Activated naive CD8-positive, alpha-beta T cell treated with anti-CD3 and anti-CD28 coated beads, Interleukin-2, amount 10 ng/mL, durations not matched to agents 7 days and 5 days (primary cell): ENCODE measurements around the gene TSHZ2. TPM values are rescaled to one million over a fixed set of nuclear protein-coding genes. Genes with fewer than 3 reads are reported as not detected.

Source experiments
- ATAC-seq: fragments of 150-1000 bp; cut with Tn5 transposase; one replicate; pipeline ENCODE4 v1.10.0; 2021; ENCODE audit warnings: low read depth, moderate library complexity
- POLR2A ChIA-PET: fragments of 350-600 bp; sonication (Branson Sonifier 250); formaldehyde crosslinking; loops from one replicate; lab custom pipeline; 2021; ENCODE audit warnings: antibody characterized with exemption; lab: Charles Lee
- DNase-seq: peaks from one replicate; pipeline ENCODE4 v3.0.0; 2021
- H3K27ac Mint-ChIP-seq: one replicate; pipeline ENCODE4 v1.8.0; 2022; ENCODE audit warnings: mild to moderate bottlenecking, mixed read lengths
- H3K27me3 Mint-ChIP-seq: one replicate; pipeline ENCODE4 v1.8.0; 2022; ENCODE audit warnings: mild to moderate bottlenecking, moderate library complexity, mixed read lengths
- H3K36me3 Mint-ChIP-seq: one replicate; pipeline ENCODE4 v1.8.0; 2021; ENCODE audit warnings: mild to moderate bottlenecking, mixed read lengths
- H3K4me1 Mint-ChIP-seq: one replicate; pipeline ENCODE4 v1.8.0; 2021; ENCODE audit warnings: mixed read lengths
- H3K4me3 Mint-ChIP-seq: one replicate; pipeline ENCODE4 v1.8.0; 2022; ENCODE audit warnings: mild to moderate bottlenecking, moderate library complexity, mixed read lengths
- H3K9me3 Mint-ChIP-seq: one replicate; pipeline ENCODE4 v1.8.0; 2021; ENCODE audit warnings: mixed read lengths
- total RNA-seq, 2 experiments: library from RNA; stranded (reverse); gene quantifications; one replicate each; pipeline ENCODE4 v1.2.3, GENCODE V29; 2021

TSHZ2 gene
- total RNA-seq, 2 experiments from 2014 or later, result 0.44 to 0.54 TPM

DNA sequence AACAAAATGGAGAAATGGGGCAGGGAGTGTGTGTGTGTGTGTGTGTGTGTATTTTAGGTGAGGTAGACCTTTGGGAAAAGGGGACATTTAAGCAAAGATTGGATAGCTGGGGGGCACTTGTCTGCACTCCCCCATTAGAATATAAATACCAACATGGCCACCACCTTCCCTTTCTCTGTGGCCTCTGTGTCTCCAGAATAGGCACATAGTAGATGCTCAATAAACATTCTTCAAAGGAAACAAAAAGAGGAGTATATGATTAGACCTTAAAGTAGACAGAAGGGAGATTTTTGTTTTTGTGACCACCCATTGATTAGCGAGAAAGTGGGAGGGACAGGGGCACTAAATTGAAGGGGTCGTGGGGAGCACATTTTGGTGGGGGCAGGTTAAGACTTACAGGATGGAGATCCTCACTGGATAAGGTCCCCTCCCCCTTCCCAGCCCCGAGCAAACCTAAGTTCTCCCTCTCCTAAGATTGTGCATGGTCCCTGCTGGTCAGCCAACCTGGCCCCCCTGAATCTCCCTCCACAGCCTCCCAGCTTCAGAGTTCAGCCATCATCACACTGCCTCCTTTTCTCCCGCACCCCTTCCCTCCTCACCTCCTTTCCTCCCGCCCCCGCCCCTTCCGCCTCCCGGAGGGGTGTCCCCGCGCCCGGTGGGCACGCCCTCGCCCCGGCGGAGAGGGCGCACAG is 514 bp upstream of the TSHZ2 start:
- DNase-seq (no peak), ATAC-seq (peak; percentile 48)
- POLR2A ChIA-PET, result no interaction called here
- Mint-ChIP-seq H3K4me1 (peaks cover 11% of the 10 kb centered on the region), H3K9me3 (no peaks in the 10 kb centered on the region), H3K27ac (no peak overlapping the region), H3K36me3 (peaks cover 2% of the 10 kb centered on the region), H3K27me3 (peaks cover 39% of the 10 kb centered on the region), H3K4me3 (peak overlapping the region; percentile 73)

DNA sequence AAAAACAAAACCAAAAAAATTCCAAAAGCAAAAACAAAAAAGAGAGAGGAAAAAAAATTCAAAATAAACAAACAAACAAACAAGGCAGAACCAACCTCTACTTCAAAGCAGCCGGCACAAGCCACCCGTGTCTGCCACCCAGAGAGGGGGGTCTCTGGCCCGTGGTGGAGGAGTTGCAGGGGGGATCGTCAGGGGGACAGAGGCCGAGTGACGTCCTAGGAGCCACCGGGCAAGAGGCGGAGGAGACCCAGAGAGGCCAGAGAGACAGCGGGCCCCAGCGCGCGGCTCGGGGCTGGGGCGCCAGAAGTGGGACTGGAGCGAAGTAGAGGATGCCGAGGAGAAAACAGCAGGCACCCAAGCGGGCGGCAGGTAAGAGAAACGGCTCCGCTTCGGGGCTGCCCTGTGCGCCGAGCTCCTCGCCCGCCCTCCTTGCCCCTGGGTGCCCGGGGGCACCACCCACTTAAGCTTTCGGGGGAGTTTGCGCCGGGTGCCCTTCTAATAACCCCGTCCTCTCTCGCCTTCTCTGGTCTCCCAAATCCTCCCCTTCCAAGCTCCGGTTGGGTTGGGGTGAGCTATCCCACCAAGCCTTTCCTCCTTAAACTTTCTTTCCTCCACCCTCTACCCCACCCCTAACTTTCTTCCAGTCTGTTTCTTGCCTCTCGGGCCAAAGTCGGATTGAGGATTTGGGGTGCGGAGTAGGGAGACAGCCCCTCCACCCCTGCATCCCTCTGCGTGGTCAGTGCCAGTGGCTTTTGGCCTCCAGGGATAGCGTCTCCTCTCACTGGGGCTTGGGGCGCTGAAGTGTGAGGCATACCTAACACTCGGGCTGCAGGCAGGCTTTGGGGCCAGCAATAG is 1.0 kb downstream of the TSHZ2 start:
- Mint-ChIP-seq H3K27ac (peak overlapping the region; percentile 34), H3K9me3 (no peaks in the 10 kb centered on the region), H3K4me3 (peak overlapping the region; percentile 90), H3K36me3 (no peaks in the 10 kb centered on the region), H3K4me1 (peaks cover 11% of the 10 kb centered on the region), H3K27me3 (peaks cover 39% of the 10 kb centered on the region)
- DNase-seq, result peak; percentile 32
- POLR2A ChIA-PET, result no interaction called here
- peak; percentile 49 for ATAC-seq

DNA sequence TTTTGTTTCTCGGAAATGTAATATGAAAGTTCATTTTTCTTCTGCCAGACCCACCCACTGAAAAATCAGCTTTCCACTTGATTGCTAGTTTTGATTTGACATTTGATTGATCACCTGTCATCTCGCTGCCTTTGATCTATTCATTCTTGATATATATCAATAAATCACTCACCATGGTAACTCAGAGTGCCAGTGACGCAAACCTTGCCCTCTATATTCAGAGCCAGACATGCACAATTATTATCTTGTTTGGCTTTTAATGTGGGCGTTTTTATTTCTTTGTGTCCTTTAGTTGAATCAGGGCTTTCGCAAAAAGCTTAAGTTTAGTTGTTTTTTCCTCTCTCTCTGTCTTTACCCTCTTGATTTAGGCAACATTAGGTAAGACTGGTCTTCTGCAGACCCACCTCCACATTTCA is 2.0 kb downstream of the TSHZ2 start:
- peaks cover 13% of the 10 kb centered on the region for H3K4me1 Mint-ChIP-seq
- H3K27ac Mint-ChIP-seq, result no peak overlapping the region
- ATAC-seq (no peak), DNase-seq (no peak)
- H3K9me3 Mint-ChIP-seq, result no peaks in the 10 kb centered on the region
- H3K4me3 Mint-ChIP-seq, result peak overlapping the region; percentile 12
- H3K36me3 Mint-ChIP-seq, result no peaks in the 10 kb centered on the region
- POLR2A ChIA-PET, result no interaction called here
- peaks cover 39% of the 10 kb centered on the region for H3K27me3 Mint-ChIP-seq

GRCh38 chr20:52975029-52975732 is 3.0 kb downstream of the TSHZ2 start:
- Mint-ChIP-seq H3K27me3 (peaks cover 35% of the 10 kb centered on the region), H3K27ac (no peak overlapping the region), H3K9me3 (no peaks in the 10 kb centered on the region), H3K4me1 (peaks cover 14% of the 10 kb centered on the region), H3K4me3 (no peak overlapping the region), H3K36me3 (no peaks in the 10 kb centered on the region)
- no peak for ATAC-seq
- DNase-seq, result no peak
- POLR2A ChIA-PET, result no interaction called here

DNA sequence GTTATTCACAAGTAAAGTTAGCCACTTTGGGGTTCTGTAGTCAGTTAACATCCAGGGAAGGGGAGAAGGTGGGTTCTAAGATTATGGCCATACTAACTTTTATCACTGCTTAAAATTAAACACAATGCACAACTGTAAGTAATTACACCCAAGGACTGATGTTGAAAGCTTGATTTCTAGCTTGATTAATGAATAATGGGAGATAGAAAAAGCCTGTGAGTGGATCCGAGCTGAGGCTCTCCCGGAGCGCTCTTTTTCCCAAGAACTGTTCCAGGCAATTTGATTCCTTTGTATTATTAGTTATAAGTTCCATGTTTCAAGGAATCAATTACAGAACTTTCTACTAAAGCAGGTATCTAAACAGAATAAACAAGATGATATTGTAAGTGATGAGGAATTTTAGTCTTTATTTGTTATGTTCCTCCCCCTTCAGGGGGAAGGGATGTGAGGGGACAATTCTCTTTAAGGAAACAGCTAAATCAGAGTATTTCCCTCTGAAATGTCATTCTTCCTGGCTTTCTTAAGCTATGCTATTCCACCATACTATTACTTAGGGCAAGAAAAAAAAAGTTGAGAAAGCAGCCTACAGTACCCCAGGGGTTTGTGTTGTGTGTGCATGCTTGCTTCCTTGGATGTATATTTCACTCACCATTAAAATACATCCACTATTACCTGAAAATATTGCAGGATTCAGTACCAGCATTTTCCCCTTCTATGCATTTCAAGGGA is 3.8 kb downstream of the TSHZ2 start:
- POLR2A ChIA-PET, result no interaction called here
- no peak overlapping the region for H3K4me3 Mint-ChIP-seq

DNA sequence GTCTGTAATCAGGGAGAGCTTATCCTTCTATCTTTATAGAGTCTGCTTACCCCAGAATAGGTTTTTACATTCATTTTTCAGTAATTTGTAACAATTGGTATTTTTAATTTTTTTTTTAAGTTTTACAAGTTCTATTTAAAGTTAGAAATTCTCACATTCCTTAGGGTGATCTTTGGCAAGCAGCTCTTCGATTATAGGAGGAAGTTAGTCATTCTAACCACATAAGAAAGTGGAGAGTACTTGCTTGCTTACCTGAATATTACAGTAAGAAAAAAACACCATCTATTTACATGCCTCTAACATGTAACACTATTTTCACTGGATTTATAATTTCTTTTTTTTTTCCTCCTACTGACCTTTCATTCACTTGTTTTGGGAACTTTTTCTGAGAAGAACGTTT is 6.7 kb downstream of the TSHZ2 start:
- peaks cover 3% of the 10 kb centered on the region for H3K4me1 Mint-ChIP-seq
- H3K4me3 Mint-ChIP-seq, result no peak overlapping the region
- H3K27ac Mint-ChIP-seq, result no peak overlapping the region
- no peaks in the 10 kb centered on the region for H3K36me3 Mint-ChIP-seq
- H3K9me3 Mint-ChIP-seq, result no peaks in the 10 kb centered on the region
- DNase-seq (no peak), ATAC-seq (no peak)
- H3K27me3 Mint-ChIP-seq, result peaks cover 6% of the 10 kb centered on the region
- POLR2A ChIA-PET, result no interaction called here

More for the DNA sequence above, 3.8 kb downstream of the TSHZ2 start:
- Mint-ChIP-seq H3K27me3 (peaks cover 31% of the 10 kb centered on the region), H3K4me1 (peaks cover 14% of the 10 kb centered on the region), H3K27ac (no peak overlapping the region), H3K9me3 (no peaks in the 10 kb centered on the region), H3K36me3 (no peaks in the 10 kb centered on the region)
- DNase-seq (no peak), ATAC-seq (no peak)

- no peaks in the 10 kb centered on the region for H3K9me3 Mint-ChIP-seq
- no peak overlapping the region for H3K27ac Mint-ChIP-seq
- H3K36me3 Mint-ChIP-seq, result no peaks in the 10 kb centered on the region
- ATAC-seq (no peak), DNase-seq (no peak)
- no peaks in the 10 kb centered on the region for H3K27me3 Mint-ChIP-seq
- POLR2A ChIA-PET, result no interaction called here
- H3K4me1 Mint-ChIP-seq, result peaks cover 8% of the 10 kb centered on the region
- no peak overlapping the region for H3K4me3 Mint-ChIP-seq
Observed at GRCh38 chr20:52981051-52981450, 8.9 kb downstream of the TSHZ2 start.

GRCh38 chr20:52983726-52984450 is 11.7 kb downstream of the TSHZ2 start:
- ATAC-seq (no peak), DNase-seq (no peak)
- Mint-ChIP-seq H3K27me3 (peaks cover 4% of the 10 kb centered on the region), H3K4me1 (peaks cover 8% of the 10 kb centered on the region), H3K36me3 (no peaks in the 10 kb centered on the region), H3K4me3 (peak overlapping the region; percentile 59), H3K27ac (peak overlapping the region; percentile 40), H3K9me3 (no peaks in the 10 kb centered on the region)
- POLR2A ChIA-PET, result no interaction called here

- Mint-ChIP-seq H3K4me3 (peak overlapping the region; percentile 59), H3K27me3 (peaks cover 4% of the 10 kb centered on the region), H3K36me3 (no peaks in the 10 kb centered on the region), H3K27ac (peak overlapping the region; percentile 40), H3K9me3 (no peaks in the 10 kb centered on the region), H3K4me1 (peaks cover 4% of the 10 kb centered on the region)
- no peak for ATAC-seq
- POLR2A ChIA-PET, result no interaction called here
- no peak for DNase-seq
Observed at GRCh38 chr20:52984451-52984810, 12.3 kb downstream of the TSHZ2 start.

GRCh38 chr20:52985687-52986086 is 13.5 kb downstream of the TSHZ2 start:
- peaks cover 4% of the 10 kb centered on the region for H3K27me3 Mint-ChIP-seq
- POLR2A ChIA-PET, result no interaction called here
- peaks cover 4% of the 10 kb centered on the region for H3K4me1 Mint-ChIP-seq
- no peak overlapping the region for H3K4me3 Mint-ChIP-seq
- no peaks in the 10 kb centered on the region for H3K36me3 Mint-ChIP-seq
- no peaks in the 10 kb centered on the region for H3K9me3 Mint-ChIP-seq
- H3K27ac Mint-ChIP-seq, result no peak overlapping the region
- no peak for DNase-seq
- ATAC-seq, result no peak

- ATAC-seq (no peak), DNase-seq (no peak)
- Mint-ChIP-seq H3K27ac (no peak overlapping the region), H3K36me3 (no peaks in the 10 kb centered on the region), H3K27me3 (peaks cover 4% of the 10 kb centered on the region), H3K4me3 (no peak overlapping the region), H3K9me3 (no peaks in the 10 kb centered on the region), H3K4me1 (peaks cover 4% of the 10 kb centered on the region)
- POLR2A ChIA-PET, result no interaction called here
Observed at GRCh38 chr20:52987295-52987694, 15.1 kb downstream of the TSHZ2 start.

- H3K27me3 Mint-ChIP-seq, result peaks cover 1% of the 10 kb centered on the region
- ATAC-seq, result no peak
- POLR2A ChIA-PET, result no interaction called here
Observed at GRCh38 chr20:52991830-52992229, 19.7 kb downstream of the TSHZ2 start.

More at GRCh38 chr20:52991830-52992229, 19.7 kb downstream of the TSHZ2 start:
- H3K36me3 Mint-ChIP-seq, result no peaks in the 10 kb centered on the region
- no peaks in the 10 kb centered on the region for H3K9me3 Mint-ChIP-seq
- H3K4me3 Mint-ChIP-seq, result no peak overlapping the region
- no peaks in the 10 kb centered on the region for H3K4me1 Mint-ChIP-seq
- no peak for DNase-seq
- H3K27ac Mint-ChIP-seq, result no peak overlapping the region
